Kidney (tissue), 14 donors: ENCODE data around the gene PCDH9. TPM values are rescaled to one million over a fixed set of nuclear protein-coding genes. Genes with fewer than 3 reads are reported as not detected.

Experiments
- DNase-seq, 5 donors: peaks; one replicate each; pipeline ENCODE4 v3.0.0-alpha.2; 2013 to 2020
- FAIRE-seq: peaks from 2 replicates; lab custom pipeline; 2012; peaks lifted over from hg19 to GRCh38; lab: Jason Lieb, UNC
- H3K27ac ChIP-seq, 2 donors: one replicate each; pipeline ENCODE4 v1.7.0; 2013; ENCODE audit warnings: low read depth in 2 of 2, low read length in 2 of 2, inconsistent platforms in 1 of 2
- H3K27me3 ChIP-seq: one replicate; pipeline ENCODE4 v1.7.1; 2013; ENCODE audit warnings: low read length, inconsistent platforms; ENCODE audit not compliant: control insufficient read depth, insufficient read depth
- H3K36me3 ChIP-seq, 3 donors: one replicate each; pipeline versions ENCODE4 v1.7.0 to v1.7.1; 2013; ENCODE audit warnings: low read length in 3 of 3, control low read depth in 1 of 3, inconsistent platforms in 1 of 3; ENCODE audit not compliant: insufficient read depth in 3 of 3, control insufficient read depth in 2 of 3
- H3K4me1 ChIP-seq, 3 donors: one replicate each; pipeline versions ENCODE4 v1.7.0 to v1.7.1; 2013; ENCODE audit warnings: low read length in 3 of 3, inconsistent platforms in 1 of 3, low read depth in 1 of 3; ENCODE audit not compliant: control insufficient read depth in 2 of 3, insufficient read depth in 2 of 3
- H3K4me3 ChIP-seq, 3 donors: one replicate each; pipeline versions ENCODE4 v1.7.0 to v1.8.1; 2013; ENCODE audit warnings: low read length in 3 of 3, control low read depth in 1 of 3, inconsistent platforms in 1 of 3
- H3K9ac ChIP-seq, 3 donors: one replicate each; pipeline versions ENCODE4 v1.7.0 to v1.7.1; 2013; ENCODE audit warnings: low read length in 3 of 3, control low read depth in 1 of 3, inconsistent platforms in 1 of 3
- H3K9me3 ChIP-seq, 3 donors: one replicate each; pipeline versions ENCODE4 v1.7.0 to v1.7.1; 2013; ENCODE audit warnings: low read length in 3 of 3, control low read depth in 1 of 3, inconsistent platforms in 1 of 3; ENCODE audit not compliant: control insufficient read depth in 2 of 3, insufficient read depth in 1 of 3
- intact Hi-C: fragments of 100-400 bp; cut with DNase I; formaldehyde crosslinking; loops from one replicate; pipeline ENCODE4 v1.11.1; 2022
- polyA plus RNA-seq: library from polyadenylated mRNA; stranded (reverse); fragments of 350-450 nt; fragmentation: Illumina TruSeq; extraction: RNeasy Lipid Tissue Mini Kit (QIAGEN cat#74804); gene quantifications from one replicate; pipeline ENCODE4 v1.2.3, GENCODE V29; 2014; ENCODE audit warnings: low read depth, low replicate concordance; ENCODE audit not compliant: insufficient read depth
- total RNA-seq: library from RNA; stranded (reverse); fragmentation: NEBNext Ultra II Directional; extraction: Animal tissue kit (Norgen Biotek cat#: 25700); gene quantifications from one replicate; pipeline ENCODE4 v1.2.1, GENCODE V29; 2021
- TF ChIP-seq, protein P1 (sequence below): IDR thresholded peaks from 3 replicates; pipeline ENCODE4 v1.5.1; 2012; ENCODE audit warnings: mild to moderate bottlenecking, moderate library complexity, borderline replicate concordance; ENCODE audit not compliant: insufficient read depth; ENCODE audit errors: extremely low read depth
- donor health status: control.
- donor health status: control.
- donor health status: control.
- donor health status: control.
- donor health status: control.
- donor health status: DM: yes; HTN: yes; CAD: no.
- donor health status: Normal renal cell carcinoma (clear cell type).

PCDH9 gene
- total and polyA plus RNA-seq, 2 donors from 2014 or later: 1.6 to 9.5 TPM

DNA sequence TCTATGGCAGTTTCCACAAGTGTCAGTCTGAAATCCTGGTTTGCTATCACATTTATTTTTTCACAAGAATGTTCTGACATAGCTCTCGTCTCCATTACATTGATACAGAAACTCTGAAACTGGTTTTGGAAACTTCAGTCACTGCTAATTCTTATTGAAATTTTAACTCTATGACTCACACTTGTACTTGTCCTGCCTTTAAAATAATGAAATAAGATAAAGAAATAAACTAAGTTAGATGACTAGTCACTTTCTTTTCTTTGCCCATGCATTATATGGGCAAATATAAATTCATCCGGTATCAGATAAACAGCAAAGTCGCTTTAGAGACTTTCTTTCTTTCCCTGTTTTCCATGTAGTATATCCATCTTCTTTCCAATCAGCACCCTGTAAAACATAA lies 257.5 kb downstream of the PCDH9 start:
- H3K4me3 ChIP-seq: no peak overlapping the region
- no peaks in the 10 kb centered on the region for H3K9me3 ChIP-seq
- no peaks in the 10 kb centered on the region for H3K4me1 ChIP-seq
- FAIRE-seq: no peak
- intact Hi-C loops: no loop called here
- no peak overlapping the region for H3K27ac ChIP-seq
- H3K9ac ChIP-seq: no peak overlapping the region
- no peaks in the 10 kb centered on the region for H3K27me3 ChIP-seq
- DNase-seq: no peak
- TF ChIP-seq, protein P1, sequence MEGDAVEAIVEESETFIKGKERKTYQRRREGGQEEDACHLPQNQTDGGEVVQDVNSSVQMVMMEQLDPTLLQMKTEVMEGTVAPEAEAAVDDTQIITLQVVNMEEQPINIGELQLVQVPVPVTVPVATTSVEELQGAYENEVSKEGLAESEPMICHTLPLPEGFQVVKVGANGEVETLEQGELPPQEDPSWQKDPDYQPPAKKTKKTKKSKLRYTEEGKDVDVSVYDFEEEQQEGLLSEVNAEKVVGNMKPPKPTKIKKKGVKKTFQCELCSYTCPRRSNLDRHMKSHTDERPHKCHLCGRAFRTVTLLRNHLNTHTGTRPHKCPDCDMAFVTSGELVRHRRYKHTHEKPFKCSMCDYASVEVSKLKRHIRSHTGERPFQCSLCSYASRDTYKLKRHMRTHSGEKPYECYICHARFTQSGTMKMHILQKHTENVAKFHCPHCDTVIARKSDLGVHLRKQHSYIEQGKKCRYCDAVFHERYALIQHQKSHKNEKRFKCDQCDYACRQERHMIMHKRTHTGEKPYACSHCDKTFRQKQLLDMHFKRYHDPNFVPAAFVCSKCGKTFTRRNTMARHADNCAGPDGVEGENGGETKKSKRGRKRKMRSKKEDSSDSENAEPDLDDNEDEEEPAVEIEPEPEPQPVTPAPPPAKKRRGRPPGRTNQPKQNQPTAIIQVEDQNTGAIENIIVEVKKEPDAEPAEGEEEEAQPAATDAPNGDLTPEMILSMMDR: no peak
- H3K36me3 ChIP-seq: no peaks in the 10 kb centered on the region

- H3K27me3 ChIP-seq: no peaks in the 10 kb centered on the region
- TF ChIP-seq, protein P1: no peak
- no peak for DNase-seq
- no peak overlapping the region for H3K4me3 ChIP-seq
- no peak overlapping the region for H3K27ac ChIP-seq
- no peaks in the 10 kb centered on the region for H3K9me3 ChIP-seq
- no peak overlapping the region for H3K9ac ChIP-seq
- H3K4me1 ChIP-seq: no peaks in the 10 kb centered on the region
- H3K36me3 ChIP-seq: no peaks in the 10 kb centered on the region
- intact Hi-C loops: no loop called here
- no peak for FAIRE-seq
Measured at GRCh38 chr13:66971004-66971403, 259.1 kb downstream of the PCDH9 start.

- H3K27me3 ChIP-seq: no peaks in the 10 kb centered on the region
- FAIRE-seq: no peak
Measured at GRCh38 chr13:66969291-66969690, 260.8 kb downstream of the PCDH9 start.

More at GRCh38 chr13:66969291-66969690, 260.8 kb downstream of the PCDH9 start:
- Histone ChIP-seq H3K9ac (no peak overlapping the region), H3K27ac (no peak overlapping the region), H3K4me1 (no peaks in the 10 kb centered on the region), H3K9me3 (no peaks in the 10 kb centered on the region), H3K4me3 (no peak overlapping the region), H3K36me3 (no peaks in the 10 kb centered on the region)
- DNase-seq: no peak
- intact Hi-C loops: no loop called here
- TF ChIP-seq, protein P1: no peak
